ENCODE results near the gene DLG5.
"Not testable (repeated sequence)": the region's sequence is repeated elsewhere in the genome, so short reads cannot be mapped to it uniquely, and the experiment has no call there.

GRCh38 chr10:77772852-77773600, 153.5 kb downstream of the DLG5 start:
- TF ChIP-seq CTCF, POLR2A (IDR thresholded peaks at IDR 0.05): not testable (repeated sequence)

All from Peyer's patch (tissue), 4 donors.